HepG2 (cell line): ENCODE measurements around the gene MED28.

Experiments used
- ATM ChIP-seq: fragments of 450-650 bp; IDR thresholded peaks from 2 replicates; pipeline ENCODE4 v1.7.1; 2017; ENCODE audit warnings: mild to moderate bottlenecking, borderline replicate concordance
- KLF11 ChIP-seq: IDR thresholded peaks from 2 replicates; pipeline ENCODE4 v1.6.1; 2016; ENCODE audit warnings: missing compliant biosample characterization
- POLR2A ChIP-seq, 2 experiments: IDR thresholded peaks; 2 replicates each; pipeline ENCODE4 v1.6.1; 2011; ENCODE audit warnings: low read depth in 2 of 2, low read length in 2 of 2, mild to moderate bottlenecking in 1 of 2, moderate library complexity in 1 of 2; ENCODE audit not compliant: insufficient read depth in 1 of 2
- POLR2AphosphoS2 ChIP-seq: IDR thresholded peaks from 2 replicates; pipeline ENCODE4 v1.6.1; 2011; ENCODE audit warnings: low read depth, low read length, improper control_type of control experiment
- TF ChIP-seq, protein P1 (sequence below): sonication (generic); formaldehyde crosslinking; IDR thresholded peaks from 2 replicates; pipeline ENCODE4 v1.4.0; 2020; ENCODE audit warnings: missing genetic modification reagents

DNA sequence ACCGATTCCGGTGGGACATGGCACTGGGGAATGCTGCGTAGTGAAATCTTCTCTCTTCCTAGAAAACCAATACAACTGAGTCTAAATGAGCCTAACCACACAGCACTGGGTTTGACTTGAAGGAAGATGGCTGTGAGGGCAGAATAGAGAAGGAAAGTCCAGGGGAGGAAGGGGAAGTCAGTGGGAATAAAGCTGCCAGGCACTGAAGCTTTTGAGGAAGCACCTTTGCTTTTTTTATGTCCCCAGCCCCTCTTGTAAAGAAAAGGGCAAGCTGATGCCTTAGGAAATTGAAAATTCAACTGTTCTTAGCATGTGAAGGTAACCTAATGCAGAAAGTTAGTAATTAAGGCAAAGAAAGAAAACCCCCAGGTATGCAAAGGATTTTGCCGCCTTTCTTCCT, 20.6 kb downstream of the MED28 start:
- no peak for TF ChIP-seq ATM
- TF ChIP-seq, protein P1, sequence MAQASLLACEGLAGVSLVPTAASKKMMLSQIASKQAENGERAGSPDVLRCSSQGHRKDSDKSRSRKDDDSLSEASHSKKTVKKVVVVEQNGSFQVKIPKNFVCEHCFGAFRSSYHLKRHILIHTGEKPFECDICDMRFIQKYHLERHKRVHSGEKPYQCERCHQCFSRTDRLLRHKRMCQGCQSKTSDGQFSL = no peak
- TF ChIP-seq POLR2A (IDR thresholded peaks at IDR 0.05; ENCODE audit: insufficient read depth in 1 of 2, low read depth in 2 of 2, low read length in 2 of 2) = no peak
- TF ChIP-seq KLF11 = no peak
- no peak for TF ChIP-seq POLR2AphosphoS2
